ENCODE results near the gene SNTG2. TPM values are rescaled to one million over a fixed set of nuclear protein-coding genes. Genes with fewer than 3 reads are reported as not detected.

SNTG2 gene
- total RNA-seq, 1 experiment from 2014 or later: not detected

DNA sequence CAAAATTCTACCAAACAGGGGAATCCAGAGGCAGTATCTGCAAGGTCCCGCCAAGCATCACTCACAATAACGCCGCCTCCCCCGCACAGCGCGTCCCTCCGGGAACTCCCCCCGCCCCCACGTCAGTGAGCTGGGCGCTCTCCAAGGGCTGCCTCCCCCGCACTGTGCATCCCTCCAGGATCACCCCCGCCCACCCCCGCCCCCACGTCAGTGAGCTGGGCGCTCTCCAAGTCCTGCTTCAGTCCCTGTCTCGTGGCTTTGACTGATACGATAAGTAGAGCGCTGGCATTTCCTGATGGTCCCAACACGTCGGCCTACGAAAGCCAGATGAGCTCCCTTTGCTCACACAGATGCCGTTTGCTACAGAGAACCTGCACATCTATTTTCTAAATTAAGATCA lies 331.9 kb downstream of the SNTG2 start:
- intact Hi-C loops (cut with micrococcal nuclease; ENCODE audit: unreplicated experiment): no loop called here
- H3K27ac Mint-ChIP-seq (ENCODE audit: unreplicated experiment): no peak overlapping the region
- H3K4me3 ChIP-seq (ENCODE audit: low read depth, low read length): no peak overlapping the region
- H3K9me3 ChIP-seq: no peaks in the 10 kb centered on the region; the same call in 1 of the 2 replicates
- no TSS peak for BruUV-seq (replicated peaks)
- H3K4me3 Mint-ChIP-seq (ENCODE audit: unreplicated experiment): no peak overlapping the region
- H3K27me3 Mint-ChIP-seq (ENCODE audit: insufficient read depth, unreplicated experiment): no peaks in the 10 kb centered on the region
- TF ChIP-seq, protein P1, sequence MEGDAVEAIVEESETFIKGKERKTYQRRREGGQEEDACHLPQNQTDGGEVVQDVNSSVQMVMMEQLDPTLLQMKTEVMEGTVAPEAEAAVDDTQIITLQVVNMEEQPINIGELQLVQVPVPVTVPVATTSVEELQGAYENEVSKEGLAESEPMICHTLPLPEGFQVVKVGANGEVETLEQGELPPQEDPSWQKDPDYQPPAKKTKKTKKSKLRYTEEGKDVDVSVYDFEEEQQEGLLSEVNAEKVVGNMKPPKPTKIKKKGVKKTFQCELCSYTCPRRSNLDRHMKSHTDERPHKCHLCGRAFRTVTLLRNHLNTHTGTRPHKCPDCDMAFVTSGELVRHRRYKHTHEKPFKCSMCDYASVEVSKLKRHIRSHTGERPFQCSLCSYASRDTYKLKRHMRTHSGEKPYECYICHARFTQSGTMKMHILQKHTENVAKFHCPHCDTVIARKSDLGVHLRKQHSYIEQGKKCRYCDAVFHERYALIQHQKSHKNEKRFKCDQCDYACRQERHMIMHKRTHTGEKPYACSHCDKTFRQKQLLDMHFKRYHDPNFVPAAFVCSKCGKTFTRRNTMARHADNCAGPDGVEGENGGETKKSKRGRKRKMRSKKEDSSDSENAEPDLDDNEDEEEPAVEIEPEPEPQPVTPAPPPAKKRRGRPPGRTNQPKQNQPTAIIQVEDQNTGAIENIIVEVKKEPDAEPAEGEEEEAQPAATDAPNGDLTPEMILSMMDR (IDR thresholded peaks at IDR 0.05; ENCODE audit: insufficient read depth in 1 of 2, low read depth in 1 of 2, low read length in 1 of 2, severe bottlenecking in 1 of 2, unreplicated experiment in 1 of 2): no peak
- POLR2A ChIA-PET: no interaction called here
- H3K4me1 Mint-ChIP-seq (ENCODE audit: low read depth, unreplicated experiment): no peaks in the 10 kb centered on the region
- H3K9me3 Mint-ChIP-seq (ENCODE audit: unreplicated experiment): peaks cover 12% of the 10 kb centered on the region
- H3K36me3 ChIP-seq (ENCODE audit: control insufficient read depth, insufficient read depth, low read length): no peaks in the 10 kb centered on the region
- H3K4me1 ChIP-seq: no peaks in the 10 kb centered on the region
- no peaks in the 10 kb centered on the region for H3K27me3 ChIP-seq (replicated peaks; ENCODE audit: control insufficient read depth, insufficient read depth, low read length)
- H3K36me3 Mint-ChIP-seq (ENCODE audit: insufficient read depth, unreplicated experiment): no peaks in the 10 kb centered on the region
- CTCF ChIA-PET: interaction anchor here (0.6 kb wide), 1 partner anchor 157 kb away, joined by 3 read pairs; no protein-coding TSS in a partner anchor
- DNase-seq: no peak

DNA sequence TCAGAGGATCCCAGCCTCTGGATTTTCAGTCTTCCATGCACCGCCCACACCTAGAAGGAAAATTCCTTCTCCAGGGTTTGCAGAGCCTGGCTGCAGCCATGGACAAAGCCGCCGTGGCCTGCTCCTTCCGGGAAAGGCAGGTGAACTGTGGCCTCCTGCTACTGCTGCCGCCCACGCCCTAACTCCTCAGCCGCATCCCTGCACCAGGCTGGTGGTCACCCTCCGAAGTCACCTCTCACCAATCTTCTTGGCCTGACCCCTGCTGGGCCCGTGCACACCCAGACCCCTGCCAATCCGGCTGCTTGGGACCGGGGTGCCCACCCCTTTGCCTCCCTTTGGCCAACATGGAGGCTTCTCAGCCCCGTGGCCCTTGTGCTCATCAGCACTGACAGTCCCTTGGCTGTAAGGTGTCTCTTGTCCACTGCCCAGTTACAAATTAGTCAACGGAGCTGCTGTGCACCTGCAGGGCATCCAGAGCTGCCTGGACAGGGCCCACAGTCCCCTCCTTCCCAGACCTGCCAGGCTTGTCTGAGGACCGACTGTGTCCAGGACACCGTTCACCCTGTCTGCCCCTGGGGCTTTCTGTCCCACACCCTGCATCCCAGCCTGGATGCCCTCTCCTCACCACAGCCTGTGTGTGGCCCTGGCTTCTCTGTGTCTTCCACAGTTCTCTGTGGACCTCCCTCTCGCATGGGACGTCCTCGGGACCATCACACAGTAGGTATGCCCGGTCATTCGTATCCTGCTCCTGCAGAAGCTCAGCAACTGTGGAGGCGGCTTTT lies 332.6 kb downstream of the SNTG2 start:
- POLR2A ChIA-PET: no interaction called here
- Mint-ChIP-seq H3K27me3 (ENCODE audit: insufficient read depth, unreplicated experiment) (no peaks in the 10 kb centered on the region), H3K4me1 (ENCODE audit: low read depth, unreplicated experiment) (no peaks in the 10 kb centered on the region), H3K4me3 (ENCODE audit: unreplicated experiment) (no peak overlapping the region), H3K27ac (ENCODE audit: unreplicated experiment) (no peak overlapping the region), H3K9me3 (ENCODE audit: unreplicated experiment) (peaks cover 12% of the 10 kb centered on the region), H3K36me3 (ENCODE audit: insufficient read depth, unreplicated experiment) (no peaks in the 10 kb centered on the region)
- H3K27me3 ChIP-seq (replicated peaks; ENCODE audit: control insufficient read depth, insufficient read depth, low read length): no peaks in the 10 kb centered on the region
- intact Hi-C loops (cut with micrococcal nuclease; ENCODE audit: unreplicated experiment): no loop called here
- DNase-seq: no peak
- H3K4me3 ChIP-seq (ENCODE audit: low read depth, low read length): no peak overlapping the region
- no peaks in the 10 kb centered on the region; the same call in 1 of the 2 replicates for H3K9me3 ChIP-seq
- CTCF ChIA-PET: interaction anchor here (0.6 kb wide), 1 partner anchor 156 kb away, joined by 3 read pairs; no protein-coding TSS in a partner anchor
- TF ChIP-seq, protein P1 (IDR thresholded peaks at IDR 0.05; ENCODE audit: insufficient read depth in 1 of 2, low read depth in 1 of 2, low read length in 1 of 2, severe bottlenecking in 1 of 2, unreplicated experiment in 1 of 2): no peak
- no peaks in the 10 kb centered on the region for H3K36me3 ChIP-seq (ENCODE audit: control insufficient read depth, insufficient read depth, low read length)
- no peaks in the 10 kb centered on the region for H3K4me1 ChIP-seq
- no TSS peak for BruUV-seq (replicated peaks)

DNA sequence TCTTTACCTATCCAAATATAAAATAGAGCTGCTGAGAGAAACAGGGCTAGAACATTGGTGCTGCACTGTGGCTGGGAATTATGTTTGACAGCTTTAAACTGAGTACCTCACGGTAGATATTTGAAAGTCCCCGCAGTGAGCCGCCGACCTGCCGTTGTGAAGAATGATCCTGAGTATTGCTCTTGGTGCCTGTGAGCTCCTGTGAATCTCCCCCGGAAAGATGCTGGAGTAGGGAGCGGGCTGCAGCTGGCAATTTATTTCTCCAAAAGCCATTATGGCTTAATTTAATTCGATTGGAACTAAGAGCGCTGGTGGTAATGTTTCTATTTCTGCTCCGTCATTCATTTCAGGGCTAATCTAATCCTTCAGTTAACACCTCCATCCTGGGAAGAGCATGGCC lies 333.2 kb downstream of the SNTG2 start:
- no TSS peak for BruUV-seq (replicated peaks)
- peaks cover 2% of the 10 kb centered on the region for H3K27me3 Mint-ChIP-seq (ENCODE audit: insufficient read depth, unreplicated experiment)
- H3K27me3 ChIP-seq (replicated peaks; ENCODE audit: control insufficient read depth, insufficient read depth, low read length): no peaks in the 10 kb centered on the region
- no peaks in the 10 kb centered on the region for H3K4me1 Mint-ChIP-seq (ENCODE audit: low read depth, unreplicated experiment)
- H3K9me3 Mint-ChIP-seq (ENCODE audit: unreplicated experiment): peaks cover 16% of the 10 kb centered on the region
- no peak overlapping the region for H3K27ac Mint-ChIP-seq (ENCODE audit: unreplicated experiment)
- no peaks in the 10 kb centered on the region for H3K36me3 ChIP-seq (ENCODE audit: control insufficient read depth, insufficient read depth, low read length)
- H3K9me3 ChIP-seq: no peaks in the 10 kb centered on the region; the same call in 1 of the 2 replicates
- H3K4me3 Mint-ChIP-seq (ENCODE audit: unreplicated experiment): no peak overlapping the region
- DNase-seq: no peak
- H3K4me1 ChIP-seq: no peaks in the 10 kb centered on the region
- no peaks in the 10 kb centered on the region for H3K36me3 Mint-ChIP-seq (ENCODE audit: insufficient read depth, unreplicated experiment)
- intact Hi-C loops (cut with micrococcal nuclease; ENCODE audit: unreplicated experiment): no loop called here
- CTCF ChIA-PET: no interaction called here
- TF ChIP-seq, protein P1 (IDR thresholded peaks at IDR 0.05; ENCODE audit: insufficient read depth in 1 of 2, low read depth in 1 of 2, low read length in 1 of 2, severe bottlenecking in 1 of 2, unreplicated experiment in 1 of 2): no peak
- H3K4me3 ChIP-seq (ENCODE audit: low read depth, low read length): no peak overlapping the region
- POLR2A ChIA-PET: no interaction called here
